Measurements from ENCODE around the gene FAM229A. TPM values are rescaled to one million over a fixed set of nuclear protein-coding genes. Genes with fewer than 3 reads are reported as not detected.
"Not testable (repeated sequence)": the region's sequence is repeated elsewhere in the genome, so short reads cannot be mapped to it uniquely, and the experiment has no call there.

FAM229A gene
- polyA plus RNA-seq, 2 of the 4 experiments (the other 2 are of a cell fraction) = 3.5 to 5.6 TPM

DNA sequence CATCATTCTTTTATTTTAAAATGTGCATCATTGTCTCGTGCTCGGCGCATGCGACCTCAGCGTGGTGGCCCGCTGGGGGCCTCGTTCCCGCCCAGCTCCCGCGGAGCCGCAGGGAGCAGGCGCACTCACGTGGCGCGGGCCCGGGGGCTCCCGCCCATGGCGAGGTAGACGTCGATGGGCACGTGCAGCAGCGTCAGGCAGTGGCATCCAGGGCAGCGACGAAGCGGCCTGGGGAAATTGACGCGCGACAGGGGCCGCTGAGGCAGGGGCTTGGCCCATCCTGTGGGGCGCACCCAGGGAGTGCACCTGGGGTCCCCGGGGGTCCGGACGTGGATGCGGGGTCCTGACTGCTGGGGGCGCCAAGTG is 994 bp downstream of the FAM229A start:
- POLR2A ChIA-PET = no interaction called here
- no peaks in the 10 kb centered on the region for H3K9me3 ChIP-seq
- TF ChIP-seq ZFP36 (IDR thresholded peaks at IDR 0.05; ENCODE audit: borderline replicate concordance, partially characterized antibody) = no peak
- no peak for TF ChIP-seq REST (IDR thresholded peaks at IDR 0.05)
- no peak for TF ChIP-seq KDM5A (IDR thresholded peaks at IDR 0.05)
- TF ChIP-seq BHLHE40 (IDR thresholded peaks at IDR 0.05; ENCODE audit: low read depth, low read length) = no peak
- TF ChIP-seq FOSB (CRISPR knock-in tag; IDR thresholded peaks at IDR 0.05) = no peak
- no peak for TF ChIP-seq ZSCAN20 (CRISPR knock-in tag; IDR thresholded peaks at IDR 0.05)
- no peak for TF ChIP-seq NFE2L2 (conservative IDR thresholded peaks at IDR 0.05; ENCODE audit: low read length)
- no peak for TF ChIP-seq MYC (IDR thresholded peaks at IDR 0.05; ENCODE audit: borderline replicate concordance, low read length)
- H3K4me2 ChIP-seq = no peak overlapping the region
- no peak overlapping the region for H3K27ac ChIP-seq
- no peak for ATAC-seq
- CTCF ChIA-PET = no interaction called here
- 92% methylated on average over 22 of the region's 35 CpGs for WGBS (ENCODE audit: missing lambda C conversion rate)
- H3K4me1 ChIP-seq = no peaks in the 10 kb centered on the region
- H3K4me3 ChIP-seq = no peak overlapping the region
- no peak for DNase-seq (ENCODE audit: low read depth in 1 of 2, low spot score in 1 of 2)
- no peak for FAIRE-seq

- no peaks in the 10 kb centered on the region for H3K9me3 ChIP-seq
- ATAC-seq (no peak), FAIRE-seq (no peak), DNase-seq (ENCODE audit: low read depth in 1 of 2, low spot score in 1 of 2) (no peak)
- no peaks in the 10 kb centered on the region for H3K4me1 ChIP-seq
- no peak for TF ChIP-seq RARB (CRISPR knock-in tag; IDR thresholded peaks at IDR 0.05)
- TF ChIP-seq CHD4 (IDR thresholded peaks at IDR 0.05; ENCODE audit: borderline replicate concordance) = no peak
- no peak for TF ChIP-seq PBX3 (IDR thresholded peaks at IDR 0.05)
- no peak for TF ChIP-seq MAFK (IDR thresholded peaks at IDR 0.05; ENCODE audit: partially characterized antibody)
- TF ChIP-seq HOXA7 (CRISPR knock-in tag; IDR thresholded peaks at IDR 0.05) = no peak
- no peak for TF ChIP-seq MYC (IDR thresholded peaks at IDR 0.05; ENCODE audit: borderline replicate concordance, low read length)
- POLR2A ChIA-PET = no interaction called here
- CTCF ChIA-PET = interaction anchor here (0.6 to 1.1 kb wide), 2 partner anchors 43 to 161 kb away, joined by 3 read pairs; no protein-coding TSS in a partner anchor
- H3K4me3 ChIP-seq = no peak overlapping the region
- H3K4me2 ChIP-seq = no peak overlapping the region
- H3K27ac ChIP-seq = no peak overlapping the region
- 77% methylated on average over 3 of the region's 3 CpGs for WGBS (ENCODE audit: missing lambda C conversion rate)
Measured at GRCh38 chr1:32358435-32358834, 3.9 kb downstream of the FAM229A start.

DNA sequence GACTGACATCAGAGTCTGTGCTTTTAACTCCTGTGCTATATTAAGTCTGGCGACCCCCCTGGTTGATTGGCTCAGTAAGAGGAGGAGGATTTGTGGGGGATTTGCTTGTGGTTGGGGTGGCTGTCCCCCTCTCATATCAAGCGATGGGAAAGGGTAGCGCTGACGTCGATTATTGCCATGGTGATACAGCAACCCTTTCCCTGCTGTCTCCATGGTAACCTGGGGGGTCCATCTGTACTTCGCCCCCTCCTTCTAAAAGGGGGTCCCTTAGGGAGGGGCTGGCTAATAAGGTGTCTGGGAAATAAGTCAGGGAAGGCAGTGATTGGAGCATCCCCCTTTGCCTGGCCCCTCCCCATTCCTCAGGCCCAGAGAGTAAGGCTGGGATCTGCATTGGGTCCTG is 4.7 kb downstream of the FAM229A start:
- POLR2A ChIA-PET = no interaction called here

GRCh38 chr1:32356478-32356877 is 5.8 kb downstream of the FAM229A start:
- FAIRE-seq (no peak), ATAC-seq (no peak), DNase-seq (ENCODE audit: low read depth in 1 of 2, low spot score in 1 of 2) (no peak)
- POLR2A ChIA-PET = no interaction called here
- H3K9me3 ChIP-seq = no peaks in the 10 kb centered on the region
- WGBS (ENCODE audit: missing lambda C conversion rate) = 75% methylated on average over 1 of the region's 1 CpG
- peaks cover 7% of the 10 kb centered on the region for H3K4me1 ChIP-seq
- H3K4me3 ChIP-seq = no peak overlapping the region
- TF ChIP-seq CBX8 (IDR thresholded peaks at IDR 0.05) = no peak
- TF ChIP-seq CHD2 (IDR thresholded peaks at IDR 0.05; ENCODE audit: low read length, partially characterized antibody) = no peak
- CTCF ChIA-PET = no interaction called here
- H3K27ac ChIP-seq = no peak overlapping the region
- no peak overlapping the region for H3K4me2 ChIP-seq

More for the DNA sequence above, 4.7 kb downstream of the FAM229A start:
- Histone ChIP-seq H3K4me2 (no peak overlapping the region), H3K4me1 (peaks cover 1% of the 10 kb centered on the region), H3K9me3 (no peaks in the 10 kb centered on the region), H3K4me3 (no peak overlapping the region), H3K27ac (no peak overlapping the region)
- ATAC-seq (peak; percentile 9 to 17; a peak in 1 of 6 replicates), FAIRE-seq (no peak), DNase-seq (ENCODE audit: low read depth in 1 of 2, low spot score in 1 of 2) (no peak)
- no peak for TF ChIP-seq JUN (IDR thresholded peaks at IDR 0.05)
- CTCF ChIA-PET = interaction anchor here (0.6 to 1.1 kb wide), 3 partner anchors 20 to 162 kb away, joined by 3 to 4 read pairs (median 3); no protein-coding TSS in a partner anchor
- 71% methylated on average over 6 of the region's 6 CpGs for WGBS (ENCODE audit: missing lambda C conversion rate)

DNA sequence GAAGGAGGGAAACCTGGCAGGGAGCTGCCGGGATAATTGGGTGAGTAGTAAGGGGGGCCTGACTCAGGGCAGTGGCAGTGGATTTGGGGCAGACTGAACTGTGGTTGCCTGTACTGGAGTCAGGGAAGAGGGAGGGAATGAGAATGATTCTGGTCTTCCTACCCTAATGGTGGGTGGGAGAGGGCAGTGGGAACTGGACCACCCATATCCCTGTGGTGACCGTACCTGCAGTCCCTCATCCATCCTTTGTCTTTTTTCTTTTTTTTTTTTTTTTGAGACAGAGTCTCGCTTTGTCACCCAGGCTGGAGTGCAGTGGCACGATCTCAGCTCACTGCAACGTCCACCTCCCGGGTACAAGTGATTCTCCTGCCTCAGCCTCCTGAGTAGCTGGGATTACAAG is 6.5 kb downstream of the FAM229A start:
- H3K4me3 ChIP-seq; POLR2A ChIA-PET; H3K9me3 ChIP-seq; FAIRE-seq; H3K4me2 ChIP-seq; DNase-seq (ENCODE audit: low read depth in 1 of 2, low spot score in 1 of 2); H3K27ac ChIP-seq; ATAC-seq; H3K4me1 ChIP-seq: not testable (repeated sequence)
- CTCF ChIA-PET = interaction anchor here (0.7 kb wide), 1 partner anchor 40 kb away, joined by 4 read pairs; no protein-coding TSS in a partner anchor
- WGBS (ENCODE audit: missing lambda C conversion rate) = 88% methylated on average over 6 of the region's 6 CpGs

Data from A549 (cell line).